WERI-Rb-1 (cell line): ENCODE results near the gene SKA1.
"Not testable (repeated sequence)": the region's sequence is repeated elsewhere in the genome, so short reads cannot be mapped to it uniquely, and the experiment has no call there.

Source experiments
- DNase-seq: peaks from one replicate; pipeline ENCODE4 v3.0.0-alpha.2; 2020
- H3K27ac ChIP-seq: fragments of 250-450 bp; sonication (Bioruptor Pico); 2 replicates; pipeline ENCODE4 v1.5.1; 2020; ENCODE audit warnings: mild to moderate bottlenecking, moderate library complexity
- H3K27me3 ChIP-seq: fragments of 250-450 bp; sonication (Bioruptor Pico); 2 replicates; pipeline ENCODE4 v1.5.1; 2021; ENCODE audit warnings: mild to moderate bottlenecking, low read depth, moderate library complexity; ENCODE audit not compliant: insufficient read depth, severe bottlenecking
- H3K36me3 ChIP-seq: fragments of 250-450 bp; sonication (Bioruptor Pico); 2 replicates; pipeline ENCODE4 v1.5.1; 2020; ENCODE audit warnings: mild to moderate bottlenecking, moderate library complexity
- H3K4me3 ChIP-seq: 2 replicates; pipeline ENCODE4 v1.5.1; 2011; ENCODE audit warnings: low read depth, mild to moderate bottlenecking, control low read depth, low read length
- H3K9me3 ChIP-seq: fragments of 250-450 bp; sonication (Bioruptor Pico); 2 replicates; pipeline ENCODE4 v1.5.1; 2021; ENCODE audit warnings: mild to moderate bottlenecking, moderate library complexity; ENCODE audit not compliant: severe bottlenecking
- TF ChIP-seq, protein P1 (sequence below): IDR thresholded peaks from 2 replicates; pipeline ENCODE4 v1.5.1; 2011; ENCODE audit warnings: low read depth, mild to moderate bottlenecking, control low read depth, inconsistent platforms, low read length

SKA1 gene

DNA sequence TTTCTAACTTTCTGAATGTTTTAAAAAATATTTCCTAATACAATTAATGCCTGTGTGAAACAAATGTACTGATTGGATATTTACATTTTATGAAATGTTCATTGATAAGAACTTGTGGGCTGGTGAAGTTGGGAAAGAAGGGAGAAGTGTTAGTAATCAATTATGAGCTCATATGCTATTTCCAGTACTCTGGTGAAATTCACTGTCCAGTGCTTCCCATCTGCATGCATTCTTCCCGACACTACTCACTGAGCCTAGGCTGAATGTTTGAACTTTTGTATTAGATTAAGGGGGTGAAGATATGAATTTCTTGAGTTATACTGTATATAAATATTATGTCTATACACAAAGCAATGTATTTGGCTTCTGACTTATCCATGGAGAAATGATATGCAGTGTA lies 36.0 kb downstream of the SKA1 start:
- TF ChIP-seq, protein P1, sequence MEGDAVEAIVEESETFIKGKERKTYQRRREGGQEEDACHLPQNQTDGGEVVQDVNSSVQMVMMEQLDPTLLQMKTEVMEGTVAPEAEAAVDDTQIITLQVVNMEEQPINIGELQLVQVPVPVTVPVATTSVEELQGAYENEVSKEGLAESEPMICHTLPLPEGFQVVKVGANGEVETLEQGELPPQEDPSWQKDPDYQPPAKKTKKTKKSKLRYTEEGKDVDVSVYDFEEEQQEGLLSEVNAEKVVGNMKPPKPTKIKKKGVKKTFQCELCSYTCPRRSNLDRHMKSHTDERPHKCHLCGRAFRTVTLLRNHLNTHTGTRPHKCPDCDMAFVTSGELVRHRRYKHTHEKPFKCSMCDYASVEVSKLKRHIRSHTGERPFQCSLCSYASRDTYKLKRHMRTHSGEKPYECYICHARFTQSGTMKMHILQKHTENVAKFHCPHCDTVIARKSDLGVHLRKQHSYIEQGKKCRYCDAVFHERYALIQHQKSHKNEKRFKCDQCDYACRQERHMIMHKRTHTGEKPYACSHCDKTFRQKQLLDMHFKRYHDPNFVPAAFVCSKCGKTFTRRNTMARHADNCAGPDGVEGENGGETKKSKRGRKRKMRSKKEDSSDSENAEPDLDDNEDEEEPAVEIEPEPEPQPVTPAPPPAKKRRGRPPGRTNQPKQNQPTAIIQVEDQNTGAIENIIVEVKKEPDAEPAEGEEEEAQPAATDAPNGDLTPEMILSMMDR, result no peak
- no peaks in the 10 kb centered on the region for H3K9me3 ChIP-seq
- no peak for DNase-seq
- no peak overlapping the region for H3K4me3 ChIP-seq
- H3K36me3 ChIP-seq, result no peaks in the 10 kb centered on the region
- H3K27ac ChIP-seq, result no peak overlapping the region
- H3K27me3 ChIP-seq, result no peaks in the 10 kb centered on the region

DNA sequence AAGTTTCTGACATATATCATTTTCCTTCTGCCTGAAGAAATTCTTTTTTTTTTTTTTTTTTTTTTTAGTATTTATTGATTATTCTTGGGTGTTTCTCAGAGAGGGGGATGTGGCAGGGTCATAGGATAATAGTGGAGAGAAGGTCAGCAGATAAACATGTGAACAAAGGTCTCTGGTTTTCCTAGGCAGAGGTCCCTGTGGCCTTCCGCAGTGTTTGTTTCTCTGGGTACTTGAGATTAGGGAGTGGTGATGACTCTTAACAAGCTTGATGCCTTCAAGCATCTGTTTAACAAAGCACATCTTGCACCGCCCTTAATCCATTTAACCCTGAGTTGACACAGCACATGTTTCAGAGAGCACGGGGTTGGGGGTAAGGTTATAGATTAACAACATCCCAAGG lies 42.0 kb downstream of the SKA1 start:
- peaks cover 13% of the 10 kb centered on the region for H3K9me3 ChIP-seq
- not testable (repeated sequence) for DNase-seq, H3K4me3 ChIP-seq, H3K27me3 ChIP-seq, H3K27ac ChIP-seq, H3K36me3 ChIP-seq

DNA sequence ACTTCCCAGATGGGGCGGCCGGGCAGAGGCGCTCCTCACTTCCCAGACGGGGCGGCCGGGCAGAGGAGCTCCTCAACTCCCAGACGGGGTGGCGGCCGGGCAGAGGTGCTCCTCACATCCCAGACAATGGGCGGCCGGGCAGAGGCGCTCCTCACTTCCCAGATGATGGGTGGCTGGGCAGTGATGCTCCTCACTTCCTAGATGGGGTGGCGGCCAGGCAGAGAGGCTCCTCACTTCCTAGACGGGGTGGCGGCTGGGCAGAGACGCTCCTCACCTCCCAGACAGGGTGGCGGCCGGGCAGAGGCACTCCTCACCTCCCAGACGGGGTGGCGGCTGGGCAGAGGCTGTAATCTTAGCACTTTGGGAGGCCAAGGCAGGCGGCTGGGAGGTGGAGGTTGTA lies 42.9 kb downstream of the SKA1 start:
- H3K27me3 ChIP-seq, H3K36me3 ChIP-seq, DNase-seq, H3K27ac ChIP-seq, H3K4me3 ChIP-seq: not testable (repeated sequence)
- H3K9me3 ChIP-seq, result peaks cover 13% of the 10 kb centered on the region

DNA sequence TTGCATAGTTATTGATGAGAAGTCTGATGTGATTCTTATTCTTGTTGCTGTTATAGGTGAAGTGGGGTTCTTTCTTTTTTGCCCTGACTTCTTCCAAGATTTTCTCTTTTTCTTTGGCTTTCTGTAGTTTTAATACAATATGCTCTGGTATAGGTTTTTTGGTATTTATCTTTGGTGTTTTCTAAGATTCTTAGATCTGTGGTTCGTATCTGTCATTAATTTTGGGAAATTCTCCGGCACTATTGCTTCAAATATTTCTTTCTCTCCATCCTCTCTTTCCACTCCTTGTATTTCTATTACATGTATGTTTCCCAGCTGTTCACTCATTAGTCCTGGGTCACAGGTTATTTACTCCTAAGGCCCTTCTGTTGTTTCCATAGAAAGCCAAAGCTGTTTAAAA lies 43.8 kb downstream of the SKA1 start:
- Histone ChIP-seq H3K9me3 (peaks cover 13% of the 10 kb centered on the region), H3K4me3 (no peak overlapping the region), H3K27me3 (no peaks in the 10 kb centered on the region), H3K27ac (no peak overlapping the region), H3K36me3 (no peaks in the 10 kb centered on the region)
- no peak for DNase-seq
- TF ChIP-seq, protein P1, result no peak

DNA sequence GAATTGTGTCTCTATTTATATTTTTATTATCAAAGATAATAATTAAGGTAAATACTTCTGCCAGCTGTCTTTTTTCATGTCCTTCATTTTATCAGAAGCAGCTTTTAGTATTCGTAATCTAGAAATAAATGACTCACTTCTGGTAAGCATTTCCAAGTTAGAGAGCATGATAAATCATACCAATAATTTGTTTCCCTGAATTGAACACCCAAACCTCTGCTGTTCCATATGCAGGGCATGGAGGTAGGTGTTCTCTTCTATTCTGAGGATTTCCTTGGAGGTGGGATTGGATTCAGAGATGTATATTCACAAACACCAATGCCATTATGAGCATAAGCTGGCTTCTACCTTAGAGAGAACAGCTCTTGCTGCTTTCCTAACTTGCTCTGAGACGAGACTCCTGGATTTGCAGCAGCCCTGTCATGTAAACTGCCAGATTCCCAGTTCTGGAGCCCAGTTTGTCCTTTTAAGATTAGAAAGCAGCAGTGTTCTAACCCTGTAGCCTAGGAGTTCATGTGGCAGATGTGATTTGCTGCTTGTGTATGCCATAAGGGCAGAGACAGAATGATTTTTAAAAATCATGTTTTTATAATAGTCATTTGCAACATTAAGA lies 47.5 kb downstream of the SKA1 start:
- H3K36me3 ChIP-seq, result no peaks in the 10 kb centered on the region
- DNase-seq, result no peak
- no peak overlapping the region for H3K27ac ChIP-seq
- peaks cover 15% of the 10 kb centered on the region for H3K9me3 ChIP-seq
- TF ChIP-seq, protein P1, result no peak
- no peaks in the 10 kb centered on the region for H3K27me3 ChIP-seq
- H3K4me3 ChIP-seq, result no peak overlapping the region

DNA sequence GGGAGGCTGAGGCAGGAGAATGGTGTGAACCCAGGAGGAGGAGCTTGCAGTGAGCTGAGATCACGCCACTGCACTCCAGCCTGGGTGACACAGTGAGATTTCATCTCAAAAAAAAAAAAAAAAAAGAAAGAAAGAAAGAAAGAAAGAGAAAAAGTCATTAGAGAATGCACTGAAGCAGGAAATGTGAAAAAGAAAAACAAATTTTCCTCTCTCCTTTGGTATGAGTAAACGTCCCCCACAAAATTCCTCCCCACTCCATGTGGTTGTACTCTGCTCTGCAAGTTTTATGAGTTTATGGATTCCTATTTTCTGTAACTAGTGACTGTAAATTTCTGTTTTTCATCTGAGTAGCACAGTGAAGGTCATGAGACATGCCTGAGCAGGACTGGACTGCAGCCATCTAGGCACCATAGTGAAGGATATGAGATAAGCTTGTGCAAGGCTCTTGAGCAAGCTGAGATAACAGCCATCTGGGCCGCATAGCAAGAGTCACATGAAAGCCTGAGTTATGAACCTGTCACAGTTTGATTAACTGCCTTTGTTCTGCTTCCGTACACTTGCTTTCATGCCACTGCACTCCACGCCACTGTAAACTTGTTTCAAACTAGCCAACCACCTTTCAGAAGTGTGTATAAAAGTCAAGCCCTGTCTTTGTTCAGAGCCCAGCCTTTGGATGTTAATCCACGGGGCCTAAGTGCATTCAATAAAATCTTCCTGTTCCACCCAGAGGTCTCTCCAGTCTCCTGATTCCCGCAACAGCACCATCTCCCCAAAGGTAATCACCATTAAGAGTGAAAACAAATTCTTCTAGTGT lies 50.2 kb downstream of the SKA1 start:
- no peak for DNase-seq
- Histone ChIP-seq H3K27ac (no peak overlapping the region), H3K9me3 (peaks cover 5% of the 10 kb centered on the region), H3K27me3 (no peaks in the 10 kb centered on the region), H3K4me3 (no peak overlapping the region), H3K36me3 (no peaks in the 10 kb centered on the region)
- TF ChIP-seq, protein P1, result no peak

DNA sequence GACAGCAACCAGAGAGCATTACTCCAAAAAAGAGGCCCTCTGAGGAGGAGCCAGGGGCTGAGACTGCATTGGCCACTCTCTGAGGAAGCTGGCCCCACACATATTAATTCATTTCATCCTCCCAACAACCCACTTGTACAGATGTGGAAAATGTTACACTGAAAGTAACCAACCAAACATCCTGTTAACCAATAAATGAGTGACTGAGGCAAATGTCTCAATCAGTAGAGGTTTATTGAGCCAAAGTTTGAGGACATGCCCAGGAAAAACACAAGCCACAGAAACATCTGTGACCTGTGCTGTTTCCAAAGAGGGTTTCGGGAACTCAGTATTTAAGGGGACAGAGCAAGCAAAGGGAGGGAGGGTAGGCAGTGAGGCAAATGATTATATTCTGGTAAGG lies 53.0 kb downstream of the SKA1 start:
- H3K36me3 ChIP-seq, result no peaks in the 10 kb centered on the region
- H3K27me3 ChIP-seq, result no peaks in the 10 kb centered on the region
- TF ChIP-seq, protein P1, result no peak
- H3K27ac ChIP-seq, result no peak overlapping the region
- DNase-seq, result no peak
- no peak overlapping the region for H3K4me3 ChIP-seq
- H3K9me3 ChIP-seq, result peaks cover 5% of the 10 kb centered on the region
